ENCODE results near the gene ZNRD2.
"Not testable (repeated sequence)": the region's sequence is repeated elsewhere in the genome, so short reads cannot be mapped to it uniquely, and the experiment has no call there.

The ZNRD2 gene

GRCh38 chr11:65569973-65570918 lies at the start of gene ZNRD2:
Gene ZNRD2 (plus strand): TSS chr11:65570477. CDS start chr11:65570492, 15 bp downstream.
- DNase-seq (ENCODE audit: low read depth) = peak; percentile 98

DNA sequence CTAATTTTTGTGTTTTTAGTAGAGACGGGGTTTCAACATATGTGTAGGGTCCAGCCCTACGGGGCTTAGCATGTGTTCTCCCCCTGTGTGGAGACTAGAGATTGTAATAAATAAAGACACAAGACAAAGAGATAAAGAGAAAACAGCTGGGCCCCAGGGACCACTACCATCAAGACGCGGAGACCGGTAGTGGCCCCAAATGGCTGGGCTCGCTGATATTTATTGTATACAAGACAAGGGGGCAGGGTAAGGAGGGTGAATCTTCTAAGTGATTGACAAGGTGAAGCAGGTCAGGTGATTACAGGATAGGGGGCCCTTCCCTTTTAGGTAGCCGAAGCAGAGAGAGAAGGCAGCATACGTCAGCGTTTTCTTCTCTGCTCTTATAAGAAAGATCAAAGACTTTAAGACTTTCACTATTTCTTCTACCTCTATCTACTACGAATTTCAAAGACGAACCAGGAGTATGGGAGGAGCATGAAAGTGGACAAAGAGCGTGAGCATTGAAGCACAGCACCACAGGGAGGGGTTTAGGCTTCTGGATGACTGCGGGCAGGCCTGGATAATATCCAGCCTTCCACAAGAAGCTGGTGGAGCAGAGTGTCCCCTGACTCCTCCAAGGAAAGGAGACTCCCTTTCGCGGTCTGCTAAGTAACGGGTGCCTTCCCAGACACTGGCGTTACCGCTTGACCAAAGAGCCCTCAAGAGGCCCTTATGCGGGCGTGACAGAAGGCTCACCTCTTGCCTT lies 48.3 kb upstream of the ZNRD2 start:
- DNase-seq (ENCODE audit: low read depth) = not testable (repeated sequence)

- DNase-seq (ENCODE audit: low read depth) = not testable (repeated sequence)
These were observed 47.3 kb upstream of the ZNRD2 start for GRCh38 chr11:65522718-65523630.

- DNase-seq (ENCODE audit: low read depth) = not testable (repeated sequence)
These were observed 46.7 kb upstream of the ZNRD2 start for GRCh38 chr11:65523631-65523968.

DNA sequence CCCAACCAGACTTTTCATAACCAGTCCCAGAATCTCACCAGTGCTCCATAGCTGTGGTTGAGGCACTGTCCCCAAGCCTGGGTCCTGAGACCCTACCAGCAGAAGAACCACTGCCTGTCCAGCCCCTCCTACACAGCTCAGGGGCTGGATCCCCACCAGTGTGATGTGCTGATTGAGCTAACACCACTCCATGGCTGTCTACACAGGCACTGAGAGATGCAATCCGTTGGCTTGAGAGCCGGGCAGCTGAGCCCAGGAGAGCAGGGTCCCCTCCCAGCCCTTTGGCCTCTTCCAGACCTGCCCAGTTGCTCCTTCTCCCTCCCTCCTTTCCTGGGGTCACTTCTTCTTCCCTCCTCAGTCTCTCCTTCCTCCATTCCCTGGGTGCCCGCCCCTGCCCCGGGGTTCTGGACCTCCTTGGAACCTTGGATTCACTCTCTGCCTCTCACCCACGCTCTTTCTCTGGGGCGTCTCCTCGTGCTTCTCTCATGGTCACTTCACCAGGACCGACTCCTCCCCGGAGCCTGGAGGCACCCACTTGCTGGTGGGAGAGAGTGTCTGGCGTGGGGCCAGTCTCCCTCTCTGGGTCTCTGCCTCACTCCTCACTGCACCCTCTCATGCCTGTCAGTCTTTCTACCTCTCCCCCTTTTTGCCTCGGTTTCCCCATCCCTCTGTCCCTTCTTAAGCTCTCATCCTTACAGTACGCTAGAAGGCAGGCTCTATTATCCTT lies 46.1 kb upstream of the ZNRD2 start:
- no peak for DNase-seq (ENCODE audit: low read depth)

- DNase-seq (ENCODE audit: low read depth) = peak; percentile 66
These were observed 45.3 kb upstream of the ZNRD2 start, which contains the start of gene SCYL1 for GRCh38 chr11:65524741-65525545. Gene SCYL1 (plus strand): TSS chr11:65525083. CDS start chr11:65525154, 71 bp downstream.

DNA sequence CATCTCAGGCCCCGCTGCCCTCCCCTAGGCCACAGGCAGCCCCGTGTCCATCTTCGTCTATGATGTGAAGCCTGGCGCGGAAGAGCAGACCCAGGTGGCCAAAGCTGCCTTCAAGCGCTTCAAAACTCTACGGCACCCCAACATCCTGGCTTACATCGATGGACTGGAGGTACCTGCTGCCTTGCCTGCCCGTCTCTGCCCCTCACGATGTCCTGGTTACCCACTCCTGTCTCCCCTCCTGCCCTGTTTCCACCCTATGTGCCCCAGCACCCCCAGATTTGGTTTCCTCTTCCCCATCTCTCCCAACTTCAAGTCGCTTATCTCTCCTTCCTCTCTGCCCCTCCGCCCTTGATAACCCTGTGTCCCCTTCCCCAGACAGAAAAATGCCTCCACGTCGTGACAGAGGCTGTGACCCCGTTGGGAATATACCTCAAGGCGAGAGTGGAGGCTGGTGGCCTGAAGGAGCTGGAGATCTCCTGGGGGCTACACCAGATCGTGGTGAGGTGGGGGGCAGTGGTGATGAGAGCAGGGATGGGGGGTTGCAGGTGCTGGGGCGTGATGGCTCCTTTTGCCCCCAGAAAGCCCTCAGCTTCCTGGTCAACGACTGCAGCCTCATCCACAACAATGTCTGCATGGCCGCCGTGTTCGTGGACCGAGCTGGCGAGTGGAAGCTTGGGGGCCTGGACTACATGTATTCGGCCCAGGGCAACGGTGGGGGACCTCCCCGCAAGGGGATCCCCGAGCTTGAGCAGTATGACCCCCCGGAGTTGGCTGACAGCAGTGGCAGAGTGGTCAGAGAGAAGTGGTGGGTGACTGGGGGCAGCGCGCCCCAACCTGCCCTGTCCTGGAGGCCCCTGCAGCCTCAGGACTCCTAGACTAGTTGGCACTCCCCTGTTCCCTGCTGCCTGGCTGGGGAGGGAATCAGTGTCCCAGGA lies 44.5 kb upstream of the ZNRD2 start:
- DNase-seq (ENCODE audit: low read depth) = no peak

DNA sequence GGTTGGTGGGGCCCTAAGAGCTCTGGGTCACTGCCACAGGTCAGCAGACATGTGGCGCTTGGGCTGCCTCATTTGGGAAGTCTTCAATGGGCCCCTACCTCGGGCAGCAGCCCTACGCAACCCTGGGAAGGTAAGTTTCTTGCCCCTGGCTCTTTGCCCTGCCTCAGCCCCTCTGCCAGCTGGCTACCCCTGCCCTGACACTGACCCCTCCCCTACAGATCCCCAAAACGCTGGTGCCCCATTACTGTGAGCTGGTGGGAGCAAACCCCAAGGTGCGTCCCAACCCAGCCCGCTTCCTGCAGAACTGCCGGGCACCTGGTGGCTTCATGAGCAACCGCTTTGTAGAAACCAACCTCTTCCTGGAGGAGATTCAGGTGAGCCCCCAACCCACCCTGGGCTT lies 43.5 kb upstream of the ZNRD2 start:
- no peak for DNase-seq (ENCODE audit: low read depth)

GRCh38 chr11:65528819-65529350 lies 41.4 kb upstream of the ZNRD2 start:
- DNase-seq (ENCODE audit: low read depth) = no peak

DNA sequence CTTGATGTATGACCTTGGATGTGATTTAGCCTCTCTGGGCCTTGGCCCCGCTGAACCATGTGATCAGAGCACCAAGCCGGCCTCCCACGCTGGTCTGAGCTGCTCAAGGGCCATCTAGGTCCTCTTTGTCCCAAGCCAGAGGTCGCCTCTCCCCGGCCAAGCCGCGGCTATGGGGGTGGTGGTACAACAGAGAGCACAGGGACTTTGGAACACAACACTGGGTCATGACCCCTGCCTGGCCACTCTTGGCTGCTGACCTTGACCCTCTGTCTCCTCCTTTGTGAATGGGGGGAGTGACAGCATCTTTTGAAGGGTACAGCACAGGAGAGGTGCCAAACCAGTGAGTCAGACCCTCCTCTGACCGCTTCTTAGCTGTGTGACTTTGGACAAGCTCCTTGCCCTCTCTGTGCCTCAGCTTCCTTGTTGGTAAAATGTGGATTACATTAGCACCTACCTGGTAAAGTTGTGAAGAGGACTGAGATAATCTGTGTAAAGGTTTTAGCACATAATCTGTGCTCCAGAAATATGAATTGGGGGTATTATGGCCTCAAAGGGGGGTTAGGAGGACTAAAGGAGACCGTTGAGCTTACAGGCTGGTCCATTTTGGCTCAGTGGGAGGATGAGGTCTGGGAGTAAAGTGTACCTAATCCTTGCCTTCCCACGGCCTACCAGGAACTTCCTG lies 40.7 kb upstream of the ZNRD2 start:
- DNase-seq (ENCODE audit: low read depth) = no peak

DNA sequence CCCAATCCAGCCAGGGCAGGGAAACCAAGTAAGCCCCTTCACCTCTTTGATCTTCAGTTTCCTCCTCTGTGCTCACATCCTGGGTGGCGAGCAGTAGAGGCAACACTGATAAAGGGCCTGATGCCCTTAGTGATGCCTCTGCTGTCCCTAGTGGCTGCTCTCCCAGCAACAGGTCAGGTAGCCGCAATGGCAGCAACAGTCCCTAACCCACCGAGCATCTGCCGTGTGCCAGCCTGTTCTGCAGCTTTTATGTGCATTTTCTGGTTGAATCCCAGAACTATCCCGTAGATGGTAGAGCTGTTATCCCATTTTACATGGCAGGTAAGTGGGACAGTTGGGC lies 40.1 kb upstream of the ZNRD2 start:
- DNase-seq (ENCODE audit: low read depth) = no peak

DNA sequence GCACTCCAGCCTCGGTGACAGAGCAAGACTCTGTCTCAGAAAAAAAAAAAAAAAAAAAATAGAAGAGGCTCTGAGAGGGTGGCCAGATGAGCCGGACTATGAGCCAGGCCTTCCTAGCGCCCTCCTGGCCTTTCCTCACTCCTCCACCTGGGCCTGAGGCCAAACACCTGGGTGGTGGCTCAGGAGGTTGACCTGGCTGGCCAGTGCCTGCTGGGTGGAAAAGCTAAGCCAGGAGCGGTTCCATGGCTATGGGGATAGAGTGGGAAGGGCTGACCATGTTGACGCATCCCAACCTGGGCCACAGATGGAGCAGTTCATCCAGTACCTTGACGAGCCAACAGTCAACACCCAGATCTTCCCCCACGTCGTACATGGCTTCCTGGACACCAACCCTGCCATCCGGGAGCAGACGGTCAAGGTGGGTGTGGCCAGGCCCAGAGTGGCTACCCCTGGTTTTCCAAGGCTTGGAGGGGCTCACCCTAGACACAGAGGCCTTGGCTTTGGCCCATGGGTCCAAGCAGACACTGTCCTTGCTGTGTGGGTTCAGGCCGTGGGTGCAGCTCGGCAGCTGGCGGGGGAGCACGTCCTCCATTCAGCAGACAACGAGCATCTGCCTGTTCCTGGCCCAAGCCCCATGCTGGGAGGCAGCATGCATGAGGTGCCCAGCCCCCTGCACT lies 37.8 kb upstream of the ZNRD2 start:
- no peak for DNase-seq (ENCODE audit: low read depth)

- DNase-seq (ENCODE audit: low read depth) = no peak
These were observed 35.2 kb upstream of the ZNRD2 start for GRCh38 chr11:65535102-65535501.

GRCh38 chr11:65536412-65537295 lies 33.6 kb upstream of the ZNRD2 start:
- no peak for DNase-seq (ENCODE audit: low read depth)

DNA sequence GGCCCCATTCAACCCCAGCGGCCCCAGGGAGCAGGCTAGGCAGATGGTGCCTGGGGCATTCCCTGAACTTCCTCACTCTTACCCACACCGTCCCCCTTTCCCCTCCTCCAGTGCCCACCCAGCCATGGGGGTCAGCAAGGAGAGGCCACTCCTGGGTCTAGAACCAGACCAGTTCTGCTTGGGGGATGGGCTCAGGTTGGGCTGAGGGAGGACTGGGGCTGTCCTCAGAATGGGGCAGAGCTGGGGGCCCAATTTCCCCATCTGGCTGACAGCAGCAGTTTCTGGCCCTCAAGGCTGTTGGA lies 33.0 kb upstream of the ZNRD2 start:
- DNase-seq (ENCODE audit: low read depth) = no peak

DNA sequence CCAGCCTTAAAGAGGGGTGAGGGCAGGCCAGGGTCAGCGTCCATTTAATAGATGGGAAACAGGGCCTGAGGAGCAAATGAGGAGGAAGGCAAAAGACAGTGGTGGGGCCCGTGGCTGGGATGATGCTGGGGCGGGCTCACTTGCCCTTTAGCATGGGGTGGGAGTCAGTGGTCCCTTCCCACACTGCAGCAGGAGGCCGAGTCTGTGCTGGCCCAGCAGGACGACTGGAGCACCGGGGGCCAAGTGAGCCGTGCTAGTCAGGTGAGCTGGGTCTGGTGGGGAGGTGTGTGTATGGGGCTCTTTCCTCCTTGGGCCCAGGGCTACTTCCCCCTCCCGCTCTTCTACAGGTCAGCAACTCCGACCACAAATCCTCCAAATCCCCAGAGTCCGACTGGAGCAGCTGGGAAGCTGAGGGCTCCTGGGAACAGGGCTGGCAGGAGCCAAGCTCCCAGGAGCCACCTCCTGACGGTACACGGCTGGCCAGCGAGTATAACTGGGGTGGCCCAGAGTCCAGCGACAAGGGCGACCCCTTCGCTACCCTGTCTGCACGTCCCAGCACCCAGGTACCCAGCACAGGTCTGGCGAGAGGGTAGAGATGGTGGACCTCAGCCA lies 32.6 kb upstream of the ZNRD2 start:
- no peak for DNase-seq (ENCODE audit: low read depth)
